Activated CD4-positive, alpha-beta T cell treated with anti-CD3 and anti-CD28 coated beads, Interleukin-2, Interleukin-4, amounts not matched to agents 100 ng/mL and 50 ng/mL, durations not matched to agents 16 hours and 8 hours (primary cell): ENCODE data around the gene WNT8A.

ENCODE experiments used
- DNase-seq: peaks from one replicate; pipeline ENCODE4 v3.0.0-alpha.2; 2020; ENCODE audit warnings: low spot score

Gene WNT8A

GRCh38 chr5:138140268-138140667, 56.4 kb downstream of the WNT8A start:
- DNase-seq: no peak
